ENCODE results near the gene HPCAL1.

DNA sequence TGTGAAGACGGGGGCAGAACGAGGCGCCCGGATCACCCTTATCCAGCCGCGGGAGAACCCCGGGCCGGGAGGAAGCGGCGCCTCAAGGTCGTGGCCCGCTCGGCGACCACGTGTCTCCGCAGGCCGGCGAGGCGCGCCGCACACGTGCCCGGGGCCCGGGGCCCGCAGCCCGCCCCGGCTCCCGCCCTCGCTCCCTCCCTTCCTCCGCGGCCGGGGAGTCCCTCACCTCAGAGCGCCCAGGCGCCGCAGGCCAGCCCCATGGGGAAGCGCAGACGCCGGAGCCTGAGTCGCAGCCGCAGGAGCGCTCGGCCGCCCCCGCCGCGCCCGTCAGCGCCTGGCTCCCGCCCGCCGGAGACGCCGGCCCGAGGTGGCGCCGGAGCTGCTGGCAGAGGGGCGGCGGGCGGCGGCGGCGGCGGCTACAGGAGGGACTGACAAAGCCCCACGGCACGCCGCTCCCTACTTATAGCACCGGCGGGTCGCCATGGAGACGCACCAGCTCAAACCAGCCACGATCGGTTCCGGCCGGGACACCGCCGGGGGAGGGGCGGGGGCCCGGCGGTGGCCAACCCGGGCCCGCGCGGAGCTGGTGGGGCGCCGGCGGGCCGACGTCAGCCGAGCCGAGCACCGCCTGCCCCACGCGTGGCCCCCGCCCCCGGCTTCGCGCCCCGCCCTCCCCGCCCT, 145.3 kb downstream of the HPCAL1 start, which contains the start of gene ODC1:
- TF ChIP-seq, protein P1, sequence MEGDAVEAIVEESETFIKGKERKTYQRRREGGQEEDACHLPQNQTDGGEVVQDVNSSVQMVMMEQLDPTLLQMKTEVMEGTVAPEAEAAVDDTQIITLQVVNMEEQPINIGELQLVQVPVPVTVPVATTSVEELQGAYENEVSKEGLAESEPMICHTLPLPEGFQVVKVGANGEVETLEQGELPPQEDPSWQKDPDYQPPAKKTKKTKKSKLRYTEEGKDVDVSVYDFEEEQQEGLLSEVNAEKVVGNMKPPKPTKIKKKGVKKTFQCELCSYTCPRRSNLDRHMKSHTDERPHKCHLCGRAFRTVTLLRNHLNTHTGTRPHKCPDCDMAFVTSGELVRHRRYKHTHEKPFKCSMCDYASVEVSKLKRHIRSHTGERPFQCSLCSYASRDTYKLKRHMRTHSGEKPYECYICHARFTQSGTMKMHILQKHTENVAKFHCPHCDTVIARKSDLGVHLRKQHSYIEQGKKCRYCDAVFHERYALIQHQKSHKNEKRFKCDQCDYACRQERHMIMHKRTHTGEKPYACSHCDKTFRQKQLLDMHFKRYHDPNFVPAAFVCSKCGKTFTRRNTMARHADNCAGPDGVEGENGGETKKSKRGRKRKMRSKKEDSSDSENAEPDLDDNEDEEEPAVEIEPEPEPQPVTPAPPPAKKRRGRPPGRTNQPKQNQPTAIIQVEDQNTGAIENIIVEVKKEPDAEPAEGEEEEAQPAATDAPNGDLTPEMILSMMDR (IDR thresholded peaks at IDR 0.05): peak in 1 of 6 experiments; percentile 19
- peak; percentile 59 to 78 for TF ChIP-seq POLR2A (IDR thresholded peaks at IDR 0.05)

All from adrenal gland (tissue), 5 donors.